A673 (cell line): ENCODE measurements around the gene RDH11. TPM values are rescaled to one million over a fixed set of nuclear protein-coding genes. Genes with fewer than 3 reads are reported as not detected.

Experiments
- BruUV-seq: library from RNA; stranded (reverse); fragments of 400-500 nt; replicated peaks from 2 replicates; lab custom pipeline; 2021; lab: Mats Ljungman, UMichigan
- CTCF ChIA-PET: fragments of 300-600 bp; sonication (Branson Sonifier 250); formaldehyde crosslinking; loops from one replicate; lab custom pipeline; 2022; ENCODE audit warnings: antibody characterized with exemption; lab: Charles Lee
- POLR2A ChIA-PET: fragments of 300-600 bp; sonication (Branson Sonifier 250); formaldehyde crosslinking; loops from one replicate; lab custom pipeline; 2022; ENCODE audit warnings: antibody characterized with exemption; ENCODE audit not compliant: low non-redundant PET; lab: Charles Lee
- DNase-seq: peaks from one replicate; pipeline ENCODE4 v3.0.0-alpha.2; 2015; ENCODE audit warnings: low spot score
- H3K27ac ChIP-seq: fragments of 200-600 bp; sonication (generic); 2 replicates; pipeline ENCODE4 v1.5.1; 2016; ENCODE audit warnings: mixed run types, low read depth, mild to moderate bottlenecking, mixed read lengths, antibody characterized with exemption, low read length; ENCODE audit not compliant: poor library complexity, severe bottlenecking
- H3K27me3 ChIP-seq: fragments of 200-600 bp; sonication (generic); replicated peaks from 2 replicates; pipeline ENCODE4 v1.6.1; 2017; ENCODE audit warnings: mixed run types, low read depth, mild to moderate bottlenecking, mixed read lengths, antibody characterized with exemption, low read length; ENCODE audit not compliant: insufficient read depth, poor library complexity
- H3K36me3 ChIP-seq: fragments of 200-600 bp; sonication (generic); 2 replicates; pipeline ENCODE4 v1.6.1; 2016; ENCODE audit warnings: mixed run types, mild to moderate bottlenecking, mixed read lengths, antibody characterized with exemption, low read length; ENCODE audit not compliant: insufficient read depth, poor library complexity, severe bottlenecking
- H3K4me1 ChIP-seq: fragments of 200-600 bp; sonication (generic); 2 replicates; pipeline ENCODE4 v1.6.1; 2017; ENCODE audit warnings: mixed run types, mild to moderate bottlenecking, mixed read lengths, antibody characterized with exemption, low read length; ENCODE audit not compliant: insufficient read depth, poor library complexity, severe bottlenecking
- H3K4me3 ChIP-seq: fragments of 200-600 bp; sonication (generic); 2 replicates; pipeline ENCODE4 v1.5.1; 2016; ENCODE audit warnings: low read depth, mixed run types, mild to moderate bottlenecking, mixed read lengths, low read length; ENCODE audit not compliant: poor library complexity, severe bottlenecking
- H3K9me3 ChIP-seq: fragments of 200-600 bp; sonication (generic); 2 replicates; pipeline ENCODE4 v1.6.1; 2016; ENCODE audit warnings: mixed run types, low read depth, mild to moderate bottlenecking, mixed read lengths, antibody characterized with exemption, low read length; ENCODE audit not compliant: poor library complexity, severe bottlenecking
- EZH2 ChIP-seq: fragments of 200-600 bp; sonication (generic); IDR thresholded peaks from 2 replicates; pipeline ENCODE4 v1.6.1; 2017; ENCODE audit warnings: borderline replicate concordance, low read depth, mild to moderate bottlenecking, mixed read lengths, antibody characterized with exemption, low read length; ENCODE audit not compliant: poor library complexity, severe bottlenecking
- intact Hi-C: fragments of 100-400 bp; cut with micrococcal nuclease; formaldehyde crosslinking; loops from one replicate; pipeline ENCODE4 v1.10.0; 2022; ENCODE audit not compliant: unreplicated experiment
- total RNA-seq: library from RNA; stranded (reverse); gene quantifications from 2 replicates; pipeline ENCODE4 v1.2.3, GENCODE V29; 2021
- TF ChIP-seq, protein P1 (sequence below): fragments of 300-800, 200-600 bp; sonication (generic); conservative IDR thresholded peaks from 2 replicates; pipeline ENCODE4 v1.5.1; 2017; ENCODE audit warnings: low read depth, mild to moderate bottlenecking, antibody characterized with exemption, low read length, moderate library complexity, mixed read lengths

The RDH11 gene
- total RNA-seq, 1 experiment from 2014 or later: 107 TPM

DNA sequence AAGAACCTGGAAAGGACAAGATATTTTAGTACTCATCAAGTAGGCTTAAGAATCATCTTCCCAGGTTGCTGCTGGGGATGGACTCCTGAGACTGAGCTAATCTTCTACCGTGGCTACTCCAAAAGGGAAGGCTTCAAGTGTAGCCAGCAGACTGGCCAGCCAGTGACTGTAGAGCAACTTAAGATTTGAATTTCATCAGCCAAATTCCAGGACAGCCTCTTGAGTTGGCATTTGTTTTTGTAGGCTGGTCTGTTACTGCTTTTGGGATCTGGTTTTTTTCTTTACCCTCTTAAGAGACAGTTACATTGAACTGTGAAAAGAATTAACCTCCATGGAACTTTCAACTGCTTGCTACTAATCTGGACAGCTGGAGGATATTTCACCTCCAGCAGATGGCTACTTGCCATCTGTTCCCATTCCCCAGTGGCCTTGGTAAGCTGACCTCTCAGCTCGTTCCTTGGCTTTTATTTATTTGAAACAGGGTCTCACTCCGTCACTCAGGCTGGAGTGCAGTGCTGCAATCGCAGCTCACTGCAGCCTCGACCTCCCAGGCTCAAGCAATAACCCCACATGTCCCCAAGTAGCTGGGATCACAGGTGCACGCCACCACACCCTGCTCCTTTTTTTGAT lies 41.8 kb downstream of the RDH11 start:
- intact Hi-C loops: no loop called here
- CTCF ChIA-PET: no interaction called here
- Histone ChIP-seq H3K4me1 (no peaks in the 10 kb centered on the region), H3K4me3 (no peak overlapping the region), H3K27ac (no peak overlapping the region), H3K36me3 (peaks cover 75% of the 10 kb centered on the region), H3K27me3 (no peaks in the 10 kb centered on the region), H3K9me3 (no peaks in the 10 kb centered on the region)
- POLR2A ChIA-PET: no interaction called here
- BruUV-seq: no TSS peak
- TF ChIP-seq, protein P1, sequence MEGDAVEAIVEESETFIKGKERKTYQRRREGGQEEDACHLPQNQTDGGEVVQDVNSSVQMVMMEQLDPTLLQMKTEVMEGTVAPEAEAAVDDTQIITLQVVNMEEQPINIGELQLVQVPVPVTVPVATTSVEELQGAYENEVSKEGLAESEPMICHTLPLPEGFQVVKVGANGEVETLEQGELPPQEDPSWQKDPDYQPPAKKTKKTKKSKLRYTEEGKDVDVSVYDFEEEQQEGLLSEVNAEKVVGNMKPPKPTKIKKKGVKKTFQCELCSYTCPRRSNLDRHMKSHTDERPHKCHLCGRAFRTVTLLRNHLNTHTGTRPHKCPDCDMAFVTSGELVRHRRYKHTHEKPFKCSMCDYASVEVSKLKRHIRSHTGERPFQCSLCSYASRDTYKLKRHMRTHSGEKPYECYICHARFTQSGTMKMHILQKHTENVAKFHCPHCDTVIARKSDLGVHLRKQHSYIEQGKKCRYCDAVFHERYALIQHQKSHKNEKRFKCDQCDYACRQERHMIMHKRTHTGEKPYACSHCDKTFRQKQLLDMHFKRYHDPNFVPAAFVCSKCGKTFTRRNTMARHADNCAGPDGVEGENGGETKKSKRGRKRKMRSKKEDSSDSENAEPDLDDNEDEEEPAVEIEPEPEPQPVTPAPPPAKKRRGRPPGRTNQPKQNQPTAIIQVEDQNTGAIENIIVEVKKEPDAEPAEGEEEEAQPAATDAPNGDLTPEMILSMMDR: no peak
- TF ChIP-seq EZH2: no peak
- DNase-seq: no peak

DNA sequence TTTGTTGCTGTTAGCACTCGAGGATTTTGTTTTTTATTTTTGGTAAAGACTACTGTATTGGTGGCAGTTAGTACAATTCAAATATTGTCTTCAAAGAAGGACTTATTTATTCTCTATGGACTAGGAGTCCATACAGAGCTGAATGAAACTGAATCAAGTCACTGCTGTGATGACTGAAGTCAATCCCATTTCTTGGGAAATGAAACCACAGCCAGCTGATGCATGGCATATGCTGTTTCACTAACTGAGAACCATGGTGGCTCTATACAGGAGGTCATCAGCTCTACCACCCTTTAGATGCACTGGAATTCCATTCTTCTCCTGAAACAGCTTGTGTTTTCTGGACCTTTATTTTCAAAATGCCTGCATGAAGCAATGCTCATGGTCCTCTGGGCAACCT lies 43.4 kb downstream of the RDH11 start:
- ChIA-PET CTCF (no interaction called here), POLR2A (no interaction called here)
- H3K27ac ChIP-seq: no peak overlapping the region
- H3K27me3 ChIP-seq: no peaks in the 10 kb centered on the region
- no peak for DNase-seq
- intact Hi-C loops: no loop called here
- no TSS peak for BruUV-seq
- no peaks in the 10 kb centered on the region for H3K4me1 ChIP-seq
- peaks cover 86% of the 10 kb centered on the region for H3K36me3 ChIP-seq
- TF ChIP-seq EZH2: no peak
- TF ChIP-seq, protein P1: no peak
- H3K4me3 ChIP-seq: no peak overlapping the region
- H3K9me3 ChIP-seq: no peaks in the 10 kb centered on the region

DNA sequence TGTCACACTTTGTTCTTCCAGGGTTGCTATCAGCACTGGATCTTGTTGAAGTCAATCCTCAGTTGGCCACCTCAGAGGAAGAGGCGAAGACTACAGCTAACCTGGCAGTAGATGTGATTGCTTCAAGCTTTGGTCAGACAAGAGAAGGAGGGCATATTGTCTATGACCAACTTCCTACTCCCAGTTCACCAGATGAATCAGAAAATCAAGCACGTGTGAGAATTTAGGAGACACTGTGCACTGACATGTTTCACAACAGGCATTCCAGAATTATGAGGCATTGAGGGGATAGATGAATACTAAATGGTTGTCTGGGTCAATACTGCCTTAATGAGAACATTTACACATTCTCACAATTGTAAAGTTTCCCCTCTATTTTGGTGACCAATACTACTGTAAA lies 44.9 kb downstream of the RDH11 start:
- intact Hi-C loops: no loop called here
- Histone ChIP-seq H3K27me3 (no peaks in the 10 kb centered on the region), H3K4me1 (no peaks in the 10 kb centered on the region), H3K27ac (no peak overlapping the region), H3K4me3 (no peak overlapping the region), H3K36me3 (peaks cover 74% of the 10 kb centered on the region), H3K9me3 (no peaks in the 10 kb centered on the region)
- BruUV-seq: no TSS peak
- no peak for TF ChIP-seq EZH2
- TF ChIP-seq, protein P1: no peak
- ChIA-PET CTCF (no interaction called here), POLR2A (no interaction called here)
- no peak for DNase-seq
